RPMI7951 (cell line): ENCODE results near the gene EPS8L1. TPM values are rescaled to one million over a fixed set of nuclear protein-coding genes. Genes with fewer than 3 reads are reported as not detected.

Source experiments
- DNase-seq: peaks from one replicate; pipeline ENCODE4 v3.0.0-alpha.2; 2012; ENCODE audit warnings: low read depth
- total RNA-seq: library from RNA; depleted of rRNA; stranded (reverse); fragments of >200 nt; shearing (Covaris generic); gene quantifications from 2 replicates; pipeline ENCODE4 v1.2.3, GENCODE V29; 2014; rRNA removed

The EPS8L1 gene
- total RNA-seq, 1 experiment from 2014 or later: 8.5 TPM

DNA sequence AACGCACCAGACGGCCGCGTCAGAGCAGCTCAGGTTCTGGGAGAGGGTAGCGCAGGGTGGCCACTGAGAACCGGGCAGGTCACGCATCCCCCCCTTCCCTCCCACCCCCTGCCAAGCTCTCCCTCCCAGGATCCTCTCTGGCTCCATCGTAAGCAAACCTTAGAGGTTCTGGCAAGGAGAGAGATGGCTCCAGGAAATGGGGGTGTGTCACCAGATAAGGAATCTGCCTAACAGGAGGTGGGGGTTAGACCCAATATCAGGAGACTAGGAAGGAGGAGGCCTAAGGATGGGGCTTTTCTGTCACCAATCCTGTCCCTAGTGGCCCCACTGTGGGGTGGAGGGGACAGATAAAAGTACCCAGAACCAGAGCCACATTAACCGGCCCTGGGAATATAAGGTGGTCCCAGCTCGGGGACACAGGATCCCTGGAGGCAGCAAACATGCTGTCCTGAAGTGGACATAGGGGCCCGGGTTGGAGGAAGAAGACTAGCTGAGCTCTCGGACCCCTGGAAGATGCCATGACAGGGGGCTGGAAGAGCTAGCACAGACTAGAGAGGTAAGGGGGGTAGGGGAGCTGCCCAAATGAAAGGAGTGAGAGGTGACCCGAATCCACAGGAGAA is 39.9 kb downstream of the EPS8L1 start:
- no peak for DNase-seq

- peak; percentile 64 for DNase-seq
Measured at GRCh38 chr19:55116232-55116858, 40.7 kb downstream of the EPS8L1 start.

DNA sequence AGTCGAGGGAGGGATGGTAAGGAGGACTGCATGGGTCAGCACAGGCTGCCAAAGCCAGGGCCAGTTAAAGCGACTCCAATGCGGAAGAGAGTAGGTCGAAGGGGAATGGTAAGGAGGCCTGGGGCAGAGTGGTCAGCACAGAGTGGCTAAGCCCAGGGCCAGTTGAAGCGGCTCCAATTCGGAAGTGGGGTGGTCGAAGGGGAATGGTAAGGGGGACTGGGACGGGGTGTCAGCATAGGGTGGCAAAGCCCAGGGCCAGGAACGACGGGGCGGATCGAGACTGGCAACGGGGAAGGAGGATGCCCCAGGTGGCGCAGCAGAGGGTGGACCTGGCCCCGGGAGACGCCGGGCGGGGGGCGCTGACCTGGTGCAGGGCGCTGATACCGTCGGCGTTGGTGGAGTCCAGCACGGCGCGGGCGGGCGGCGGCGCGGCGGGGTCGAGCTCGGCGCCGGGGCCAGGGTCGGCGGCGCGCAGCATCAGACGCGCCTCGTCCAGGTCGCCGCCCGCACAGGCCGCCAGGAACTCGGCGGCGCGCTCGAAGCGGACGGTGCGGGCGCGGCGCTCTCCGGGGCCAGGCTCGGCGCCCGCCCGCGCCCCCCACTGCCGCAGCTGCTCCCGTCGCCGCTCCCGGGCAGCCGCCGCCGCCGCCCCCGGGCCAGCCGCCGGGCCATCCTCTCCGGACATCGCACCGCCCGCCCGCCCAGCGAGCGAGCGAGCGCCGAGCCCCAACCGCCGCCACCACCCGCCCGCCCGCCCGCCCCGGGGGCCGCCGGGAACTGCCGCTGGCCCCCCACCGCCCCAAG is 41.4 kb downstream of the EPS8L1 start, which contains the start of gene PPP1R12C:
TSS of gene PPP1R12C (minus strand) at position 779 of the 804 bp plus-strand sequence. CDS start at position 685, 94 bp downstream.
- DNase-seq: no peak

DNA sequence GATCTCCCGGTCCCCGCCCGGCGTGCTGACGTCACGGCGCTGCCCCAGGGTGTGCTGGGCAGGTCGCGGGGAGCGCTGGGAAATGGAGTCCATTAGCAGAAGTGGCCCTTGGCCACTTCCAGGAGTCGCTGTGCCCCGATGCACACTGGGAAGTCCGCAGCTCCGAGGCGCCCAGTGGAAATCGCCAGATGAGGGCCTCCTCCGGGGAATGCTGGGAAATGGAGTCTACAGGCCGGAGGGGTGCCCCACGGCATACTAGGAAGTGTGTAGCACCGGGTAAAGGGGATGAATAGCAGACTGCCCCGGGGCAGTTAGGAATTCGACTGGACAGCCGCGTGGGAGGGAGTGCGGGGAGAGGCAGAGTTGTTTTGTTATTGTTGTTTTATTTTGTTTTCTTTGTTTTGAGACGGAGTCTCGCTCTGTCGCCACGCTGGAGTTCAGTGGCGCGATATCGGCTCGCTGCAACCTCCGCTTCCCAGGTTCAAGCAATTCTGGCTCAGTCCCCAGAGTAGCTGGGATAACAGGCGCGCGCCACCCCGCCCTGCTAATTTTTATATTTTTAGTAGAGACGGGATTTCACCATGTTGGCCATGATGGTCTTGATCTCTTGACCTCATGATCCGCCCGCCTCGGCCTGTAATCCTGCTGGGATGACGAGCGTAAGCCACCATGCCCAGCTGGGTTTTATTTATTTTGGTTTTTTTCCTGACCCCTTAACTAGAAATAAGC is 42.2 kb downstream of the EPS8L1 start:
- DNase-seq: peak; percentile 99

GRCh38 chr19:55118401-55118991 is 42.8 kb downstream of the EPS8L1 start:
- DNase-seq: no peak

- no peak for DNase-seq
Measured at GRCh38 chr19:55119053-55119452, 43.4 kb downstream of the EPS8L1 start.

GRCh38 chr19:55131421-55131820 is 55.8 kb downstream of the EPS8L1 start:
- DNase-seq: no peak

DNA sequence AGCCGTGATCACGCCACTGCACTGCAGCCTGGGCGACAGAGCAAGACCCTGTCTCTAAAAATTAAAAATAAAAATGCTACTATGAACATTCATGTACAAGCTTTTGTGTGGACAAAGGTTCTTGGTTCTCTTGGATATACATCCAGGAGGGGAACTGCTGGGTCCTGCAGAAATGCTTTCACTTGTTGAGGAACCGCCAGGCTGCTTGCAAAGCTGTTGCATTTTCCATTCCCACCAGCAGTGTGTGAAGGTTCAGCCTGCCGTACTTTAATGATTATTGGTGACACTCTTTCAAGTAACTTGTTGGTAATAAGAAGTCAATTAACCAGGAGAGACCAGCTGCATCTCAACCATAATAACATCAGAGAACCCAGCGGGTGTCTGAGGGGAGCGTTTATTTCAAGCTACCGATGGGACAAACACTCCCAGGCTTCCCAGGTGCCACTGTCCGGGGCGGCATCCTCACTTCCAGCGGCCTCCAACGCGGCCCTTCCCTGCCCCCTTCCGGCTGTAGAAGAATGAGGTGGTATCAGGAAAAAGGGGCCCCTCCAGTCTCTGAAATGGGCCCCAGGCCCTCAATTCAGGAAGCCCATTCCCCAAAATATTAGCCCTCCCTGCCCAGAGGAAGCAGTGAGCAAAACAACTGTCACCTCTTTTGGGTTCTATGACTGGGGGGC is 56.9 kb downstream of the EPS8L1 start:
- no peak for DNase-seq

- no peak for DNase-seq
Measured at GRCh38 chr19:55133639-55134444, 58.2 kb downstream of the EPS8L1 start.

GRCh38 chr19:55134736-55135135 is 59.1 kb downstream of the EPS8L1 start:
- no peak for DNase-seq

DNA sequence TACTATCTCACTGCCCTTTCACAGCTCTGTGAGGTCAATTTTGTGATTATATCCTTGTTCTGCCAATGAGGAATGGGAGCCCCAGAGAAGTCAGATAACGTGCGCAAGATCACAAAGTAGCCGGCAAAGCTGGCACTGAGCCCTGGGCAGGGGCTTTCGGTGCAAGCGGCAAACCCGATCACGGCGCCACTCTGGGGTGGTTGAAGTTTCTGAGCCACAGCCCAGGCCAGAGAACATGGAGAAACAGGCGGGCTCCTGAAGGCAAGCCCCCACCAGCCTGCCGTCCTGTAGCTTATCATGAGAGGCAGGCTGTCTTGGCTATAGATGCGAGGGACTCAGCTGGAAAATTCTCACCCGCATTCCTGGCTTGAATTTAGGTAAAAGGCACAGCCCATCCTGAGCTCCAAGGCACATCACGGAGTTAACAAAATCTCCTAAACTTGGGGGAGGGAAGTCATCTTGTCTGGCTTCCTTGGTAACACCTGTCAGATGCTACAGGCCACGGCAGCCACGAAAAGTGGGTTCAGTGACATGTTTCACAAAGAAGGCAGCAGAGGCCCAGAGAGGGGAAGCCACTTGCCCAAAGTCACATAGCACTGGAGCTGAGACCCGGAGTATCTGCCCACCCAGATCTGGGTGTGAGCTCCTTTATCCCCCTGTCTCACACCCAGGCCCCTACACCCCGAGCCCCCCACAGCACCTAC is 60.9 kb downstream of the EPS8L1 start:
- no peak for DNase-seq

Other genes starting within 250 kb of the EPS8L1 start
- gene KIR2DS4, start 243.2 kb upstream of the EPS8L1 start, total RNA-seq: not detected in 2 replicates
- not detected in 2 replicates for gene KIR3DL2, start 225.4 kb upstream of the EPS8L1 start, total RNA-seq
- not detected in 2 replicates for gene FCAR, start 201.6 kb upstream of the EPS8L1 start, total RNA-seq
- not detected in 2 replicates for gene NCR1, start 169.7 kb upstream of the EPS8L1 start, total RNA-seq
- gene NLRP7, start 128.3 kb upstream of the EPS8L1 start, total RNA-seq: not detected in 2 replicates
- 0.12 and 0.20 TPM in 2 replicates for gene NLRP2, start 109.5 kb upstream of the EPS8L1 start, total RNA-seq
- not detected in 2 replicates for gene GP6, start 37.6 kb upstream of the EPS8L1 start, total RNA-seq
- gene RDH13, start 12.7 kb upstream of the EPS8L1 start, total RNA-seq: 5.2 and 7.3 TPM in 2 replicates
- 22.3 and 31.0 TPM in 2 replicates for gene PPP1R12C, start 41.8 kb downstream of the EPS8L1 start, total RNA-seq
- gene TNNT1, start 73.3 kb downstream of the EPS8L1 start, total RNA-seq: 32.5 and 42.4 TPM in 2 replicates
- gene TNNI3, start 81.9 kb downstream of the EPS8L1 start, total RNA-seq: 0.48 and 0.78 TPM in 2 replicates
- 1.4 and 1.6 TPM in 2 replicates for gene DNAAF3, start 90.7 kb downstream of the EPS8L1 start, total RNA-seq
- gene SYT5, start 104.4 kb downstream of the EPS8L1 start, total RNA-seq: 0.10 and 0.36 TPM in 2 replicates
- 5.4 and 6.0 TPM in 2 replicates for gene PTPRH, start 133.6 kb downstream of the EPS8L1 start, total RNA-seq
- 0.20 and 0.60 TPM in 2 replicates for gene TMEM86B, start 152.9 kb downstream of the EPS8L1 start, total RNA-seq
- 19.7 and 28.0 TPM in 2 replicates for gene PPP6R1, start 183.1 kb downstream of the EPS8L1 start, total RNA-seq
- 35.1 and 57.0 TPM in 2 replicates for gene HSPBP1, start 204.2 kb downstream of the EPS8L1 start, total RNA-seq
- gene BRSK1, start 208.1 kb downstream of the EPS8L1 start, total RNA-seq: 1.1 and 1.2 TPM in 2 replicates
- gene TMEM150B, start 249.5 kb downstream of the EPS8L1 start, total RNA-seq: not detected in 2 replicates